ENCODE data around the gene CUEDC1. TPM values are rescaled to one million over a fixed set of nuclear protein-coding genes. Genes with fewer than 3 reads are reported as not detected.

The CUEDC1 gene
- total RNA-seq, 4 donors from 2014 or later: 10.2 to 45.4 (median 19.2) TPM

- Histone ChIP-seq H3K27me3 (no peaks in the 10 kb centered on the region), H3K27ac (no peak overlapping the region), H3K4me1 (peaks cover 0 to 39% (median 30%) of the 10 kb centered on the region in 4 donors), H3K36me3 (peaks cover 0 to 9% (median 0%) of the 10 kb centered on the region in 3 donors), H3K9me3 (no peaks in the 10 kb centered on the region), H3K4me3 (no peak overlapping the region)
- TF ChIP-seq CTCF (IDR thresholded peaks at IDR 0.05) (no peak), POLR2A (IDR thresholded peaks at IDR 0.05) (no peak)
- no peak for DNase-seq
These were observed 90.9 kb downstream of the CUEDC1 start for GRCh38 chr17:57864273-57864672.

- H3K27ac ChIP-seq: peak overlapping the region in 2 of 4 donors; percentile 78 to 82
- H3K4me3 ChIP-seq: no peak overlapping the region
- DNase-seq: no peak
- H3K27me3 ChIP-seq: no peaks in the 10 kb centered on the region
- H3K9me3 ChIP-seq: no peaks in the 10 kb centered on the region
- TF ChIP-seq CTCF (IDR thresholded peaks at IDR 0.05): no peak
- TF ChIP-seq POLR2A (IDR thresholded peaks at IDR 0.05): no peak
- H3K4me1 ChIP-seq: peaks cover 0 to 26% (median 20%) of the 10 kb centered on the region in 4 donors
- peaks cover 0 to 9% (median 0%) of the 10 kb centered on the region in 3 donors for H3K36me3 ChIP-seq
These were observed 92.2 kb downstream of the CUEDC1 start for GRCh38 chr17:57862694-57863667.

GRCh38 chr17:57861790-57862693 lies 93.2 kb downstream of the CUEDC1 start:
- DNase-seq: peak in 2 of 3 donors; percentile 75 to 84
- no peaks in the 10 kb centered on the region for H3K9me3 ChIP-seq
- peaks cover 0 to 21% (median 15%) of the 10 kb centered on the region in 4 donors for H3K4me1 ChIP-seq
- TF ChIP-seq CTCF (IDR thresholded peaks at IDR 0.05): no peak
- TF ChIP-seq POLR2A (IDR thresholded peaks at IDR 0.05): no peak
- H3K36me3 ChIP-seq: peaks cover 0 to 9% (median 0%) of the 10 kb centered on the region in 3 donors
- peak overlapping the region; percentile 21 to 63 (median 46) for H3K4me3 ChIP-seq
- H3K27ac ChIP-seq: peak overlapping the region; percentile 51 to 82 (median 70)
- H3K27me3 ChIP-seq: no peaks in the 10 kb centered on the region

GRCh38 chr17:57861000-57861789 lies 94.0 kb downstream of the CUEDC1 start:
- no peaks in the 10 kb centered on the region for H3K27me3 ChIP-seq

More at GRCh38 chr17:57861000-57861789, 94.0 kb downstream of the CUEDC1 start:
- Histone ChIP-seq H3K4me3 (peak overlapping the region; percentile 21 to 63 (median 46)), H3K9me3 (no peaks in the 10 kb centered on the region), H3K4me1 (peaks cover 0 to 21% (median 15%) of the 10 kb centered on the region in 4 donors), H3K36me3 (peaks cover 0 to 4% (median 0%) of the 10 kb centered on the region in 3 donors), H3K27ac (peak overlapping the region; percentile 51 to 82 (median 70))
- peak; percentile 66 to 82 (median 75) for DNase-seq
- TF ChIP-seq POLR2A (IDR thresholded peaks at IDR 0.05) (no peak), CTCF (IDR thresholded peaks at IDR 0.05) (no peak)
